Nephron (organoid): ENCODE results near the gene SPINDOC.
"Not testable (repeated sequence)": the region's sequence is repeated elsewhere in the genome, so short reads cannot be mapped to it uniquely, and the experiment has no call there.

Experiments
- H3K27ac Mint-ChIP-seq, 3 experiments: 2 replicates each; pipeline ENCODE4 v1.8.0; 2020; ENCODE audit warnings: mixed read lengths in 3 of 3, mild to moderate bottlenecking in 2 of 3, moderate library complexity in 1 of 3
- H3K27me3 Mint-ChIP-seq: 2 replicates; pipeline ENCODE4 v1.8.0; 2021; ENCODE audit warnings: low read depth, mild to moderate bottlenecking, moderate library complexity, mixed read lengths
- H3K36me3 Mint-ChIP-seq: 2 replicates; pipeline ENCODE4 v1.8.0; 2020; ENCODE audit warnings: low read depth, mixed read lengths
- H3K4me1 Mint-ChIP-seq: 2 replicates; pipeline ENCODE4 v1.8.0; 2020; ENCODE audit warnings: mixed read lengths
- H3K4me3 Mint-ChIP-seq, 3 experiments: 2 replicates each; pipeline ENCODE4 v1.8.0; 2020; ENCODE audit warnings: mild to moderate bottlenecking in 3 of 3, mixed read lengths in 3 of 3, moderate library complexity in 2 of 3
- H3K9me3 Mint-ChIP-seq: 2 replicates; pipeline ENCODE4 v1.8.0; 2020; ENCODE audit warnings: mixed read lengths
- CTCF ChIP-seq, 3 experiments: fragments of 200-600 bp; sonication (generic); IDR thresholded peaks; one replicate each; pipeline ENCODE4 v1.5.0; 2021; ENCODE audit warnings: antibody characterized with exemption in 3 of 3; ENCODE audit not compliant: unreplicated experiment in 3 of 3

Gene SPINDOC

GRCh38 chr11:63769714-63770455, 43.4 kb upstream of the SPINDOC start:
- Mint-ChIP-seq H3K27me3 (peaks cover 19% of the 10 kb centered on the region), H3K9me3 (no peaks in the 10 kb centered on the region), H3K4me1 (peaks cover 31% of the 10 kb centered on the region), H3K36me3 (no peaks in the 10 kb centered on the region), H3K4me3 (peak overlapping the region; percentile 86 to 94 (median 93)), H3K27ac (peak overlapping the region; percentile 75 to 96 (median 87))
- no peak for TF ChIP-seq CTCF (IDR thresholded peaks at IDR 0.05; ENCODE audit: unreplicated experiment in 3 of 3)

GRCh38 chr11:63770763-63771162, 42.5 kb upstream of the SPINDOC start:
- peaks cover 19% of the 10 kb centered on the region for H3K27me3 Mint-ChIP-seq
- H3K27ac Mint-ChIP-seq, result peak overlapping the region in 1 of 3 experiments; percentile 87
- TF ChIP-seq CTCF (IDR thresholded peaks at IDR 0.05; ENCODE audit: unreplicated experiment in 3 of 3), result no peak
- peak overlapping the region; percentile 55 to 69 (median 67) for H3K4me3 Mint-ChIP-seq
- H3K9me3 Mint-ChIP-seq, result no peaks in the 10 kb centered on the region
- no peaks in the 10 kb centered on the region for H3K36me3 Mint-ChIP-seq
- H3K4me1 Mint-ChIP-seq, result peaks cover 30% of the 10 kb centered on the region

GRCh38 chr11:63771741-63772318, 41.4 kb upstream of the SPINDOC start:
- Mint-ChIP-seq H3K4me1 (peaks cover 19% of the 10 kb centered on the region), H3K27ac (peak overlapping the region in 2 of 3 experiments; percentile 26 to 52), H3K4me3 (peak overlapping the region; percentile 12 to 69 (median 14)), H3K27me3 (peaks cover 19% of the 10 kb centered on the region)
- H3K36me3 Mint-ChIP-seq, H3K9me3 Mint-ChIP-seq: not testable (repeated sequence)

DNA sequence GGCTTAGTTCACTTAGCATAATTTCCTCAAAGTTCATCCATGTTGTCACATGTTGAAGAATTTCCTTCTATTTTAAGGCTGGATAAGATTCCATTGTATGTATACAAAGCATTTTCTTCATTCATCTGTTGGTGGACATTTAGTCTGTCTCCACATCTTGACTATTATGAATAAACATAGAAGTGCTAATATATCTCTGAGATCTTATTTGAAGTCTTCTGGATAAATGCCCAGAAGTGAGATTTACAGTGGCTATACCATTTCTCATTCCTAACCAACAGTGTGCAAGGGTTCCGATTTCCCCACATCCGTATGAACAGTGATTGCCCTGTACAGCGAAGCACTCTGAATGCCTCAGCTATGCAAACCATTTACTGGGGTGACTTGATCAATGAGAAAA, 38.1 kb upstream of the SPINDOC start:
- H3K4me1 Mint-ChIP-seq, result peaks cover 8% of the 10 kb centered on the region
- no peaks in the 10 kb centered on the region for H3K36me3 Mint-ChIP-seq
- peaks cover 21% of the 10 kb centered on the region for H3K27me3 Mint-ChIP-seq
- peak overlapping the region in 1 of 3 experiments; percentile 54 for H3K27ac Mint-ChIP-seq
- no peak for TF ChIP-seq CTCF (IDR thresholded peaks at IDR 0.05; ENCODE audit: unreplicated experiment in 3 of 3)
- peaks cover 3% of the 10 kb centered on the region for H3K9me3 Mint-ChIP-seq
- peak overlapping the region in 2 of 3 experiments; percentile 19 to 72 for H3K4me3 Mint-ChIP-seq

- Mint-ChIP-seq H3K27me3 (peaks cover 7% of the 10 kb centered on the region), H3K36me3 (no peaks in the 10 kb centered on the region), H3K27ac (peak overlapping the region in 1 of 3 experiments; percentile 25), H3K4me1 (peaks cover 6% of the 10 kb centered on the region), H3K9me3 (peaks cover 3% of the 10 kb centered on the region), H3K4me3 (no peak overlapping the region)
- TF ChIP-seq CTCF (IDR thresholded peaks at IDR 0.05; ENCODE audit: unreplicated experiment in 3 of 3), result no peak
Measured at GRCh38 chr11:63779039-63779438, 34.2 kb upstream of the SPINDOC start.

DNA sequence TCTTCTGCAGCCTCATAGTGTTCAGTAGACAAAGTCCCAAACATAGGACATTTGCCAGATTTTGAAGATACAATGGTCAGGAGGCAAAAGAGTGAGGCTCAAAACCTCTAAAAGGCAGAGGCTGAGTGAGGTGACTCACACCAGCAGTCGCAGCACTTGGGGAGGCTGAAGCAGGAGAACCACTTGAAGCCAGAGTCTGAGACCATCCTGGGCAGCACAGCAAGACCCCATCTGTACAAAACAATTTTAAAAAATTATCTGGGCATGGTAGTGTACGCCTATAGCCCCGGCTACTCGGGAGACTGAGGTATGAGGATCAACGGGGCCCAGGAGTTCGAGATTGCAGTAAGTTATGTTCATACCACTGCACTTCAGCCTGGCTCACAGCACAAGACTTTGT, 30.5 kb upstream of the SPINDOC start:
- Mint-ChIP-seq H3K9me3 (no peaks in the 10 kb centered on the region), H3K4me1 (no peaks in the 10 kb centered on the region), H3K27me3 (peaks cover 7% of the 10 kb centered on the region), H3K36me3 (no peaks in the 10 kb centered on the region), H3K27ac (no peak overlapping the region), H3K4me3 (no peak overlapping the region)
- TF ChIP-seq CTCF (IDR thresholded peaks at IDR 0.05; ENCODE audit: unreplicated experiment in 3 of 3), result no peak
